CD4-positive, alpha-beta memory T cell (primary cell): Measurements from ENCODE around the gene CSDE1. TPM values are rescaled to one million over a fixed set of nuclear protein-coding genes. Genes with fewer than 3 reads are reported as not detected.

Experiments used
- CTCF ChIA-PET: fragments of 350-600 bp; sonication (Branson Sonifier 250); formaldehyde crosslinking; loops from one replicate; lab custom pipeline; 2021; ENCODE audit warnings: inconsistent platforms; ENCODE audit not compliant: partially characterized antibody; lab: Charles Lee
- POLR2A ChIA-PET: fragments of 350-600 bp; sonication (Branson Sonifier 250); formaldehyde crosslinking; loops from one replicate; lab custom pipeline; 2021; ENCODE audit not compliant: partially characterized antibody; lab: Charles Lee
- DNase-seq, 5 donors: peaks; one replicate each; pipeline versions ENCODE4 v3.0.0 to v3.0.0-alpha.2; 2020 to 2022; ENCODE audit warnings: mixed read lengths in 1 of 5
- H3K27ac ChIP-seq: one replicate; pipeline ENCODE4 v1.7.0; 2013; ENCODE audit warnings: low read depth, low read length
- H3K27me3 ChIP-seq: 2 replicates; pipeline ENCODE4 v1.7.0; 2013; ENCODE audit warnings: mild to moderate bottlenecking, low read length, moderate library complexity; ENCODE audit not compliant: insufficient read depth
- H3K36me3 ChIP-seq: 2 replicates; pipeline ENCODE4 v1.7.0; 2013; ENCODE audit warnings: mild to moderate bottlenecking, low read length, moderate library complexity; ENCODE audit not compliant: insufficient read depth
- H3K4me1 ChIP-seq: 2 replicates; pipeline ENCODE4 v1.7.0; 2013; ENCODE audit warnings: mild to moderate bottlenecking, low read length, moderate library complexity; ENCODE audit not compliant: insufficient read depth
- H3K4me3 ChIP-seq, 2 donors: one replicate each; pipeline ENCODE4 v1.7.0; 2013; ENCODE audit warnings: low read length in 2 of 2, mild to moderate bottlenecking in 1 of 2
- H3K9me3 ChIP-seq, 2 donors: one replicate each; pipeline ENCODE4 v1.7.0; 2013; ENCODE audit warnings: low read length in 2 of 2, control low read depth in 1 of 2; ENCODE audit not compliant: control insufficient read depth in 1 of 2
- H3K27ac Mint-ChIP-seq, 7 donors: one replicate each; pipeline ENCODE4 v1.8.0; 2020 to 2021; ENCODE audit warnings: mixed read lengths in 7 of 7, mild to moderate bottlenecking in 6 of 7, inconsistent platforms in 3 of 7, moderate library complexity in 3 of 7
- H3K27me3 Mint-ChIP-seq, 2 donors: one replicate each; pipeline ENCODE4 v1.8.0; 2020 to 2021; ENCODE audit warnings: mixed read lengths in 2 of 2
- H3K36me3 Mint-ChIP-seq, 2 donors: one replicate each; pipeline ENCODE4 v1.8.0; 2020 to 2021; ENCODE audit warnings: mixed read lengths in 2 of 2, inconsistent platforms in 1 of 2, mild to moderate bottlenecking in 1 of 2
- H3K4me1 Mint-ChIP-seq, 4 donors: one replicate each; pipeline ENCODE4 v1.8.0; 2020 to 2021; ENCODE audit warnings: mixed read lengths in 4 of 4, mild to moderate bottlenecking in 1 of 4
- H3K4me3 Mint-ChIP-seq, 8 donors: one replicate each; pipeline ENCODE4 v1.8.0; 2020 to 2021; ENCODE audit warnings: mixed read lengths in 8 of 8, mild to moderate bottlenecking in 7 of 8, moderate library complexity in 6 of 8, inconsistent platforms in 3 of 8
- H3K9me3 Mint-ChIP-seq, 8 donors: one replicate each; pipeline ENCODE4 v1.8.0; 2020 to 2021; ENCODE audit warnings: mixed read lengths in 8 of 8, mild to moderate bottlenecking in 5 of 8, inconsistent platforms in 3 of 8, moderate library complexity in 1 of 8
- intact Hi-C: fragments of 100-400 bp; cut with micrococcal nuclease; formaldehyde crosslinking; loops from one replicate; pipeline ENCODE4 v1.15.1; 2023
- polyA plus RNA-seq, 2 donors: library from polyadenylated mRNA; unstranded; fragments of 300-500 nt; fragmentation: Illumina TruSeq; gene quantifications; one replicate each; pipeline ENCODE4 v1.2.3, GENCODE V29; 2021
- total RNA-seq, 2 experiments: library from RNA; stranded (reverse); gene quantifications; one replicate each; pipeline ENCODE4 v1.2.3, GENCODE V29; 2021

CSDE1 gene
- total and polyA plus RNA-seq, 4 experiments from 2014 or later, result 391 to 559 (median 487) TPM

- H3K36me3 Mint-ChIP-seq, result peaks cover 39 to 72% of the 10 kb centered on the region in 2 donors
- CTCF ChIA-PET, result no interaction called here
- intact Hi-C loops, result no loop called here
- peaks cover 54% of the 10 kb centered on the region for H3K36me3 ChIP-seq
- H3K4me1 Mint-ChIP-seq, result peaks cover 24 to 54% (median 41%) of the 10 kb centered on the region in 4 donors
- H3K9me3 Mint-ChIP-seq, result peaks cover 0 to 2% (median 0%) of the 10 kb centered on the region in 8 donors
- H3K27ac ChIP-seq, result no peak overlapping the region
- no peaks in the 10 kb centered on the region for H3K27me3 ChIP-seq
- POLR2A ChIA-PET, result no interaction called here
- no peaks in the 10 kb centered on the region for H3K27me3 Mint-ChIP-seq
- H3K4me3 Mint-ChIP-seq, result no peak overlapping the region
- H3K9me3 ChIP-seq, result no peaks in the 10 kb centered on the region
- no peak for DNase-seq
- no peak overlapping the region for H3K4me3 ChIP-seq
- peak overlapping the region in 1 of 7 donors; percentile 12 for H3K27ac Mint-ChIP-seq
- H3K4me1 ChIP-seq, result peaks cover 36% of the 10 kb centered on the region
These were observed 17.5 kb downstream of the CSDE1 start for GRCh38 chr1:114740331-114740730.

DNA sequence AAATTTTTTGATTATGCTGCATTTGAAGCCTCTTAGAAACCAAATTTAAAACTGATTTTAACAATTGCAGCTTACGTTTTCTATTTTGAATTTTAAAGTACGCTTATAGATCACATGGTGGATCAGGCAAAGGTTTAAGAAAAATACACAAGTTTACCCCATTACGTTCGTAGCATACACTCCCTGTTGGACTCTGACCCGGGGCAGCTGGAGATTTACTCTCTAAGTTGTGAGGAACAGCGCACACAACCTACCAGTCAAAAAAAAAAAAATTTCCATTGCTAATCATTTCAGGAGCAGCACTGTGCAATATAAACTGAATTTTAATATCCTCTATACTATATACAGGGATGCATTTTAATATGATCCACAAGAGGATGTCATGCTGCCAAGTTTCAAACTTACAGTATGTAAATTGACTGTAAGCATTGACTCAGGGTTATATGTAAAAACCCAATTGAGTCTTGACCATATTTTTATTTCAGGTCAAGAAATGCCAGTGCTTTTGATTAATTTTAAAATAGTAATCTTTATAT is 20.4 kb downstream of the CSDE1 start:
- DNase-seq, result no peak
- Histone ChIP-seq H3K36me3 (peaks cover 72% of the 10 kb centered on the region), H3K27ac (no peak overlapping the region), H3K9me3 (no peaks in the 10 kb centered on the region), H3K4me3 (no peak overlapping the region), H3K27me3 (no peaks in the 10 kb centered on the region), H3K4me1 (peaks cover 13% of the 10 kb centered on the region)
- Mint-ChIP-seq H3K27me3 (no peaks in the 10 kb centered on the region), H3K4me3 (peak overlapping the region in 2 of 8 donors; percentile 13 to 42), H3K4me1 (peaks cover 14 to 36% (median 24%) of the 10 kb centered on the region in 4 donors), H3K27ac (peak overlapping the region in 3 of 7 donors; percentile 19 to 81 (median 57)), H3K9me3 (no peaks in the 10 kb centered on the region), H3K36me3 (peaks cover 49 to 77% of the 10 kb centered on the region in 2 donors)
- ChIA-PET CTCF (interaction anchor here (1.2 kb wide), 1 partner anchor 16 kb away, joined by 4 read pairs; no protein-coding TSS in a partner anchor), POLR2A (interaction anchor here (0.7 to 1.0 kb wide), 3 partner anchors 17 to 21 kb away, joined by 3 read pairs; partner anchors contain the start of genes CSDE1 and NRAS)
- intact Hi-C loops, result no loop called here

- H3K27me3 Mint-ChIP-seq, result no peaks in the 10 kb centered on the region
- no peak for DNase-seq
- no peaks in the 10 kb centered on the region for H3K9me3 Mint-ChIP-seq
- H3K4me1 ChIP-seq, result no peaks in the 10 kb centered on the region
- ChIA-PET POLR2A (no interaction called here), CTCF (no interaction called here)
- no peaks in the 10 kb centered on the region for H3K9me3 ChIP-seq
- no peak overlapping the region for H3K4me3 Mint-ChIP-seq
- peaks cover 83% of the 10 kb centered on the region for H3K36me3 ChIP-seq
- H3K27ac Mint-ChIP-seq, result peak overlapping the region in 3 of 7 donors; percentile 47 to 89 (median 84)
- H3K27me3 ChIP-seq, result no peaks in the 10 kb centered on the region
- peaks cover 63 to 85% of the 10 kb centered on the region in 2 donors for H3K36me3 Mint-ChIP-seq
- no peak overlapping the region for H3K27ac ChIP-seq
- H3K4me1 Mint-ChIP-seq, result peaks cover 10 to 17% (median 13%) of the 10 kb centered on the region in 4 donors
- H3K4me3 ChIP-seq, result no peak overlapping the region
- intact Hi-C loops, result loop anchor here (2.0 kb wide), 1 partner anchor 15 kb away; no protein-coding TSS in a partner anchor
These were observed 22.3 kb downstream of the CSDE1 start for GRCh38 chr1:114735479-114735878.

- Mint-ChIP-seq H3K4me3 (no peak overlapping the region), H3K4me1 (peaks cover 4 to 10% (median 4%) of the 10 kb centered on the region in 4 donors), H3K9me3 (no peaks in the 10 kb centered on the region), H3K27ac (peak overlapping the region in 3 of 7 donors; percentile 35 to 66 (median 39)), H3K27me3 (no peaks in the 10 kb centered on the region), H3K36me3 (peaks cover 67 to 90% of the 10 kb centered on the region in 2 donors)
- intact Hi-C loops, result no loop called here
- Histone ChIP-seq H3K27ac (no peak overlapping the region), H3K27me3 (no peaks in the 10 kb centered on the region), H3K9me3 (no peaks in the 10 kb centered on the region), H3K36me3 (peaks cover 95% of the 10 kb centered on the region), H3K4me3 (no peak overlapping the region), H3K4me1 (no peaks in the 10 kb centered on the region)
- no peak for DNase-seq
- ChIA-PET POLR2A (no interaction called here), CTCF (no interaction called here)
These were observed 28.0 kb downstream of the CSDE1 start for GRCh38 chr1:114729782-114730181.

DNA sequence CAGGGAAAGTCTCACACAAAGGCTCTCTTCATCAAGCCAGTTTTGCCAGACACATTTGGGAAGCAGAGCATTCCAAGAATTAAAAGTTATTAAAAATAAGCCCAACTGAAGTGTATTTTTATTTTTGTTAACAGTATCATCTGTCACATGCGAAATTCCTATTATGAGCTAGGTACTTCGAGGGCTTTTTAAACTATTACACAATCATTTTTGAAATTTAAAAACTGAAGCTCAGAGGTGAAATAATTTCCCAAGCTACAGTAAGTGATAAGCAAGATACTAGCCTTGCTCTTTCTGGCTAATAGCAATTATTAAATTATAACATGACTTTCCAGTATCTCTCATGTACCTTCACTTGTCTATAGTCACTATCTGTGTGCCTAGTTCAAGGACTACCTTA is 29.2 kb downstream of the CSDE1 start:
- CTCF ChIA-PET, result no interaction called here
- Histone ChIP-seq H3K27me3 (no peaks in the 10 kb centered on the region), H3K4me3 (no peak overlapping the region), H3K9me3 (no peaks in the 10 kb centered on the region), H3K36me3 (peaks cover 94% of the 10 kb centered on the region), H3K27ac (no peak overlapping the region), H3K4me1 (no peaks in the 10 kb centered on the region)
- Mint-ChIP-seq H3K4me3 (no peak overlapping the region), H3K9me3 (no peaks in the 10 kb centered on the region), H3K27ac (peak overlapping the region in 5 of 7 donors; percentile 17 to 72 (median 37)), H3K4me1 (peaks cover 4 to 10% (median 6%) of the 10 kb centered on the region in 4 donors), H3K27me3 (no peaks in the 10 kb centered on the region), H3K36me3 (peaks cover 65 to 90% of the 10 kb centered on the region in 2 donors)
- DNase-seq, result no peak
- intact Hi-C loops, result no loop called here
- POLR2A ChIA-PET, result no interaction called here

- Mint-ChIP-seq H3K36me3 (peaks cover 65 to 90% of the 10 kb centered on the region in 2 donors), H3K4me1 (peaks cover 0 to 4% (median under 1%) of the 10 kb centered on the region in 4 donors), H3K9me3 (no peaks in the 10 kb centered on the region), H3K27ac (peak overlapping the region in 4 of 7 donors; percentile 0 to 85 (median 41)), H3K27me3 (no peaks in the 10 kb centered on the region), H3K4me3 (no peak overlapping the region)
- no peak for DNase-seq
- H3K9me3 ChIP-seq, result no peaks in the 10 kb centered on the region
- POLR2A ChIA-PET, result no interaction called here
- CTCF ChIA-PET, result no interaction called here
- H3K4me3 ChIP-seq, result no peak overlapping the region
- H3K27ac ChIP-seq, result no peak overlapping the region
- H3K36me3 ChIP-seq, result peaks cover 91% of the 10 kb centered on the region
- H3K27me3 ChIP-seq, result no peaks in the 10 kb centered on the region
- H3K4me1 ChIP-seq, result no peaks in the 10 kb centered on the region
- intact Hi-C loops, result no loop called here
These were observed 32.6 kb downstream of the CSDE1 start for GRCh38 chr1:114725230-114725629.

- H3K4me1 ChIP-seq, result no peaks in the 10 kb centered on the region
- Mint-ChIP-seq H3K4me1 (peaks cover 0 to 4% (median under 1%) of the 10 kb centered on the region in 4 donors), H3K36me3 (peaks cover 64 to 93% of the 10 kb centered on the region in 2 donors), H3K27ac (peak overlapping the region in 4 of 7 donors; percentile 15 to 87 (median 76)), H3K9me3 (no peaks in the 10 kb centered on the region), H3K4me3 (no peak overlapping the region), H3K27me3 (no peaks in the 10 kb centered on the region)
- H3K27ac ChIP-seq, result no peak overlapping the region
- ChIA-PET POLR2A (no interaction called here), CTCF (no interaction called here)
- no peaks in the 10 kb centered on the region for H3K9me3 ChIP-seq
- no peak for DNase-seq
- H3K36me3 ChIP-seq, result peaks cover 92% of the 10 kb centered on the region
- H3K4me3 ChIP-seq, result no peak overlapping the region
- no peaks in the 10 kb centered on the region for H3K27me3 ChIP-seq
- intact Hi-C loops, result no loop called here
These were observed 33.9 kb downstream of the CSDE1 start for GRCh38 chr1:114723915-114724314.
